Esophagus squamous epithelium (tissue), 5 donors: Measurements from ENCODE around the gene NIN. TPM values are rescaled to one million over a fixed set of nuclear protein-coding genes. Genes with fewer than 3 reads are reported as not detected.

Source experiments
- DNase-seq: peaks from one replicate; lab custom pipeline; 2025; lab: John Stamatoyannopoulos, UW
- H3K27ac ChIP-seq, 4 donors: fragments of 200-600 bp; sonication (generic); one replicate each; pipeline ENCODE4 v1.5.1; 2016 to 2019; ENCODE audit warnings: mild to moderate bottlenecking in 1 of 4
- H3K27me3 ChIP-seq, 4 donors: fragments of 200-600 bp; sonication (generic); 1 replicate in 3 of 4; 2 replicates in 1 of 4; pipeline versions ENCODE4 v1.5.1 to v1.6.0; 2017 to 2021; ENCODE audit warnings: antibody characterized with exemption in 1 of 4
- H3K36me3 ChIP-seq, 3 donors: fragments of 200-600 bp; sonication (generic); one replicate each; pipeline ENCODE4 v1.5.1; 2016 to 2019
- H3K4me1 ChIP-seq, 3 donors: fragments of 200-600 bp; sonication (generic); one replicate each; pipeline ENCODE4 v1.5.1; 2017 to 2019
- H3K4me3 ChIP-seq, 4 donors: fragments of 200-600 bp; sonication (generic); 1 replicate in 3 of 4; 2 replicates in 1 of 4; pipeline ENCODE4 v1.5.1; 2016 to 2019; ENCODE audit warnings: mild to moderate bottlenecking in 2 of 4, moderate library complexity in 1 of 4
- H3K9me3 ChIP-seq, 3 donors: fragments of 200-600 bp; sonication (generic); one replicate each; pipeline ENCODE4 v1.5.1; 2016 to 2019
- CTCF ChIP-seq, 6 experiments: fragments of 450-650 bp in 4 of 6; fragments of 200-600 bp in 2 of 6; sonication (generic) in 2 of 6; IDR thresholded peaks; one replicate each; pipeline ENCODE4 v1.5.1; 2016 to 2019; ENCODE audit warnings: antibody characterized with exemption in 6 of 6, mild to moderate bottlenecking in 4 of 6, moderate library complexity in 4 of 6
- POLR2A ChIP-seq, 4 donors: fragments of 450-650 bp; IDR thresholded peaks; one replicate each; pipeline ENCODE4 v1.6.1; 2017; ENCODE audit warnings: antibody characterized with exemption in 4 of 4, mild to moderate bottlenecking in 4 of 4, moderate library complexity in 3 of 4
- WGBS, 2 donors: methylation state at CpG; one replicate each; pipeline ENCODE4 v1.1.5; 2018; 5-methylcytosine and 5-hydroxymethylcytosine counted together
- intact Hi-C: fragments of 100-400 bp; cut with DNase I; formaldehyde crosslinking; loops from one replicate; pipeline ENCODE4 v1.15.0; 2022
- total RNA-seq, 4 donors: library from RNA; depleted of rRNA; stranded (reverse); fragments of >200 nt; gene quantifications; one replicate each; pipeline ENCODE4 v1.1.0, GENCODE V29; 2016
- donor health status: DM: yes; HTN: yes; CAD: no.

Gene NIN
- total RNA-seq, 4 donors from 2014 or later, result 12.2 to 36.8 (median 24.5) TPM

- Histone ChIP-seq H3K9me3 (no peaks in the 10 kb centered on the region), H3K27ac (no peak overlapping the region), H3K27me3 (no peaks in the 10 kb centered on the region), H3K4me1 (no peaks in the 10 kb centered on the region), H3K4me3 (no peak overlapping the region), H3K36me3 (peaks cover 0 to 95% (median 4%) of the 10 kb centered on the region in 3 donors)
- WGBS, 2 donors, result 71 to 85% methylated on average over 6 of the region's 6 CpGs
- intact Hi-C loops, result no loop called here
- no peak for DNase-seq
- no peak for TF ChIP-seq POLR2A (IDR thresholded peaks at IDR 0.05)
- no peak for TF ChIP-seq CTCF (IDR thresholded peaks at IDR 0.05)
Observed at GRCh38 chr14:50728836-50729235, 102.1 kb downstream of the NIN start.

- peaks cover 0 to 94% (median 4%) of the 10 kb centered on the region in 3 donors for H3K36me3 ChIP-seq
- H3K4me3 ChIP-seq, result no peak overlapping the region
- no peak for DNase-seq
- WGBS, 2 donors, result 67 to 73% methylated on average over 3 of the region's 3 CpGs
- no peaks in the 10 kb centered on the region for H3K4me1 ChIP-seq
- H3K27me3 ChIP-seq, result no peaks in the 10 kb centered on the region
- no peak overlapping the region for H3K27ac ChIP-seq
- H3K9me3 ChIP-seq, result no peaks in the 10 kb centered on the region
- intact Hi-C loops, result no loop called here
- TF ChIP-seq POLR2A (IDR thresholded peaks at IDR 0.05) (no peak), CTCF (IDR thresholded peaks at IDR 0.05) (no peak)
Observed at GRCh38 chr14:50726372-50727107, 104.4 kb downstream of the NIN start.

GRCh38 chr14:50725761-50726160 lies 105.2 kb downstream of the NIN start:
- no peaks in the 10 kb centered on the region for H3K4me1 ChIP-seq
- intact Hi-C loops, result no loop called here
- H3K27ac ChIP-seq, result no peak overlapping the region
- WGBS, 2 donors, result 73 to 75% methylated on average over 5 of the region's 5 CpGs
- no peak for DNase-seq
- H3K9me3 ChIP-seq, result no peaks in the 10 kb centered on the region
- TF ChIP-seq CTCF (IDR thresholded peaks at IDR 0.05), result no peak
- no peak for TF ChIP-seq POLR2A (IDR thresholded peaks at IDR 0.05)
- H3K36me3 ChIP-seq, result peaks cover 0 to 92% (median 4%) of the 10 kb centered on the region in 3 donors
- no peaks in the 10 kb centered on the region for H3K27me3 ChIP-seq
- no peak overlapping the region for H3K4me3 ChIP-seq

GRCh38 chr14:50719911-50720759 lies 110.8 kb downstream of the NIN start:
- Histone ChIP-seq H3K36me3 (peaks cover 0 to 41% (median 0%) of the 10 kb centered on the region in 3 donors), H3K9me3 (no peaks in the 10 kb centered on the region), H3K27me3 (no peaks in the 10 kb centered on the region), H3K27ac (no peak overlapping the region), H3K4me3 (no peak overlapping the region), H3K4me1 (peaks cover 0 to 17% (median 0%) of the 10 kb centered on the region in 3 donors)
- intact Hi-C loops, result no loop called here
- TF ChIP-seq POLR2A (IDR thresholded peaks at IDR 0.05) (no peak), CTCF (IDR thresholded peaks at IDR 0.05) (no peak)
- DNase-seq, result no peak
- WGBS, 2 donors, result 36 to 42% methylated on average over 1 of the region's 1 CpG

- 27 to 47% methylated on average over 1 of the region's 1 CpG for WGBS, 2 donors
- H3K27me3 ChIP-seq, result no peaks in the 10 kb centered on the region
- intact Hi-C loops, result no loop called here
Observed at GRCh38 chr14:50718949-50719348, 112.0 kb downstream of the NIN start.

More at GRCh38 chr14:50718949-50719348, 112.0 kb downstream of the NIN start:
- TF ChIP-seq CTCF (IDR thresholded peaks at IDR 0.05), result no peak
- TF ChIP-seq POLR2A (IDR thresholded peaks at IDR 0.05), result no peak
- DNase-seq, result no peak
- no peaks in the 10 kb centered on the region for H3K9me3 ChIP-seq
- H3K27ac ChIP-seq, result no peak overlapping the region
- H3K4me1 ChIP-seq, result peaks cover 0 to 17% (median 0%) of the 10 kb centered on the region in 3 donors
- H3K36me3 ChIP-seq, result peaks cover 0 to 29% (median 0%) of the 10 kb centered on the region in 3 donors
- H3K4me3 ChIP-seq, result no peak overlapping the region
